ENCODE measurements around the gene PTK7.

Gene PTK7

GRCh38 chr6:43205849-43206248, 129.7 kb downstream of the PTK7 start:
- no peak for DNase-seq (ENCODE audit: low spot score)

GRCh38 chr6:43207286-43207685, 131.2 kb downstream of the PTK7 start:
- no peak for DNase-seq (ENCODE audit: low spot score)

All from CD4-positive, alpha-beta T cell treated with Interleukin-6 at 100 ng/mL for 8 hours (primary cell).